ENCODE measurements around the gene SOX13.

Gene SOX13

GRCh38 chr1:204081164-204081790, 8.4 kb downstream of the SOX13 start:
- TF ChIP-seq, protein P1, sequence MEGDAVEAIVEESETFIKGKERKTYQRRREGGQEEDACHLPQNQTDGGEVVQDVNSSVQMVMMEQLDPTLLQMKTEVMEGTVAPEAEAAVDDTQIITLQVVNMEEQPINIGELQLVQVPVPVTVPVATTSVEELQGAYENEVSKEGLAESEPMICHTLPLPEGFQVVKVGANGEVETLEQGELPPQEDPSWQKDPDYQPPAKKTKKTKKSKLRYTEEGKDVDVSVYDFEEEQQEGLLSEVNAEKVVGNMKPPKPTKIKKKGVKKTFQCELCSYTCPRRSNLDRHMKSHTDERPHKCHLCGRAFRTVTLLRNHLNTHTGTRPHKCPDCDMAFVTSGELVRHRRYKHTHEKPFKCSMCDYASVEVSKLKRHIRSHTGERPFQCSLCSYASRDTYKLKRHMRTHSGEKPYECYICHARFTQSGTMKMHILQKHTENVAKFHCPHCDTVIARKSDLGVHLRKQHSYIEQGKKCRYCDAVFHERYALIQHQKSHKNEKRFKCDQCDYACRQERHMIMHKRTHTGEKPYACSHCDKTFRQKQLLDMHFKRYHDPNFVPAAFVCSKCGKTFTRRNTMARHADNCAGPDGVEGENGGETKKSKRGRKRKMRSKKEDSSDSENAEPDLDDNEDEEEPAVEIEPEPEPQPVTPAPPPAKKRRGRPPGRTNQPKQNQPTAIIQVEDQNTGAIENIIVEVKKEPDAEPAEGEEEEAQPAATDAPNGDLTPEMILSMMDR (IDR thresholded peaks at IDR 0.05; ENCODE audit: low read depth, low read length) = no peak
- no peak overlapping the region for H3K4me3 ChIP-seq (ENCODE audit: low read depth, low read length)

- H3K4me3 ChIP-seq (ENCODE audit: low read depth, low read length) = no peak overlapping the region
- TF ChIP-seq, protein P1 (IDR thresholded peaks at IDR 0.05; ENCODE audit: low read depth, low read length) = no peak
Measured at GRCh38 chr1:204081791-204082513, 9.0 kb downstream of the SOX13 start.

- H3K4me3 ChIP-seq (ENCODE audit: low read depth, low read length) = no peak overlapping the region
- TF ChIP-seq, protein P1 (IDR thresholded peaks at IDR 0.05; ENCODE audit: low read depth, low read length) = no peak
Measured at GRCh38 chr1:204083491-204083890, 10.6 kb downstream of the SOX13 start.

- TF ChIP-seq, protein P1 (IDR thresholded peaks at IDR 0.05; ENCODE audit: low read depth, low read length) = no peak
- no peak overlapping the region for H3K4me3 ChIP-seq (ENCODE audit: low read depth, low read length)
Measured at GRCh38 chr1:204084247-204084772, 11.4 kb downstream of the SOX13 start.

DNA sequence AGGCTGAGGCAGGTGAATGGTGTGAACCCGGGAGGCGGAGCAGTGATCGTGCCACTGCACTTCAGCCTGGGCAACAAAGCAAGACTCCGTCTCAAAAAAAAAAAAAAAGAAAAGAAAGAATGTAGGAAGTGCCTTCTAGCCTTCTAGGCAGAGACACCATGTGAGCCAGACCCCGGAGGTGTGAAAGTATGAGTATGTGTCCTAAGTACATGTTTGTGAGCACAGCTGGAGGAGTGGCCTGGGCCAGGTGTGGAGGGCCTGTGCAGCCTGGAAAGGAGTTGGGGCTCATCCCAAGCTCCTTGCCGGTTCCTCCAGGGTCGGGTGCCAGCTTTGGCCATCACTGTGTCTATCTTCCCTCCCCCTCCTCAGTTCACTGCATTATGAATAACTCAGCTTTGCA, 13.0 kb downstream of the SOX13 start:
- no peak overlapping the region for H3K4me3 ChIP-seq (ENCODE audit: low read depth, low read length)
- TF ChIP-seq, protein P1 (IDR thresholded peaks at IDR 0.05; ENCODE audit: low read depth, low read length) = no peak

DNA sequence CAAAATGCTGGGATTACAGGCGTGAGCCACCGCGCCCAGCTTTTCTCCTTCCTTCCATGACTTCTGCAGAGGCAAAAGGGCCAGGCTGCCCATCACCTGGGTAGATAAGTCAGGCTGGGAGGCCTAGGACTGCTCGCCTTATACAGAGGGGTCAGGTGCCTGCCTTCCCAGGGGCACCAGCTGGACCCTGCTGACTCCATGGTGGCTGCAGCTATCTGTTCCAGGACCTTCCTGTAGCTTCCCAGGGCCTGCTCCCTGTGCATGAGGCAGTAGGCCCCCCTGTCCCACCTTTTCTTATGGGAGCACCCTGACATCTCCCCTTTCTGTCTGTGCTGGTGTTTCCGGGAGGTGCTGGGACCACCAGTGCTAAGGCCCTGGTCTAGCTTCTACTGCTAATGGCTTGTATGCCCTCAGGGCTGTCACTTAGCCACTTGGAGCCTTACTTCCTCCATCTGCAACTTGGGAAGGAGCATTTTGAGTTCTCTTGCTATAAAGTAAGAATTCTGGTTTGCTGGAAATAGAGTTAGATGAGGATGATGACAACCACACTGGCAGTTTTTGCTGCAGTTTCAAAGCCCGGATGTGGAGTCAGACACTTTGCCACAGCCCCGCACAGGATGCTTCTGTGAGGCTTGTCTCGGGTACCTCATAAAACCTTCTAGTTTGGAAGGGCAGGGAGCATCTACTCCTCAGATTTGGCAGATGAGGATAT, 14.4 kb downstream of the SOX13 start:
- H3K4me3 ChIP-seq (ENCODE audit: low read depth, low read length) = no peak overlapping the region
- TF ChIP-seq, protein P1 (IDR thresholded peaks at IDR 0.05; ENCODE audit: low read depth, low read length) = no peak

All from WI38 (cell line).